ENCODE measurements around the gene TLE4.

Gene TLE4

DNA sequence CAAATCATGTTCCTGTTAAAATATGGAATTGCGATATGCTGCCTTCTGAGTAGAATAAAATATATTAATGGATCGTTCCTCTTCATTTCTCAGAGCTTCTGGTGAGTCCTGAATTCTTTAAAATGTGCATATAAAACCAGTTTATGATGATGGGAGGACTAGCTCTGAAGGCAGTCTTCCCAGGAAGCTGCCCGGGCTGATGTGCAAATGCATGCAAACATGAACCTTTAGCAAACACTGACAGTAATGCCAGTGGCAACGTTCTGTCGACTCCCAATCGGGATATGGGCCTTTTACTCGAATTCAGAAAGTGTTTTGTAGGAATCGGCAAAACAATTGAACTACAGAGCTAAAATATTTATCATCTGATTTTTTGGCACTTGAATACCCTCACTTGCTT is 93.6 kb downstream of the TLE4 start:
- WGBS, 2 donors (ENCODE audit: extremely low coverage in 2 of 2, insufficient read length in 2 of 2, insufficient replicate concordance in 1 of 2), result no CpG with 5 or more reads among the region's 8 CpGs

DNA sequence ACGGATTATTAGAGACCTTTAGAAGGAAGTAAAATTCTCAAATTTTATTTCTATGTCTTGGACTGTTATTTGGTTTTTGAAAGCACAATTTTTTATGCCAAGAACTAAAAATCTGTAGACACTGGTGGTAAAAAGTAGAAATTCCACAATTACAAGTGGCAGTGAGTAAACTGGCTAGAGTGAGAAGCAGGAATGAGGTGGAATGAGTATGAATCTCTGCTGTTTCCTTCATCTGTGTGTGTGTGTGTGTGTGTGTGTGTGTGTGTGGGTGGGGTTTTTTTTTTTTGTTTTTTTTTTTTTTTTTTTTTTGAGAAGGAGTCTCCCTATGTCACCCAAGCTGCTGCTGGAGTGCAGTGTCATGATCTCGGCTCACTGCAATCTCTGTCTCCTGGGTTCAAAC is 94.2 kb downstream of the TLE4 start:
- no peak overlapping the region for H3K14ac ChIP-seq (ENCODE audit: low read length)
- H3K23ac ChIP-seq (ENCODE audit: low read depth, low read length, poor library complexity), result no peak overlapping the region
- H4K91ac ChIP-seq (ENCODE audit: low read depth, low read length, poor library complexity), result no peak overlapping the region
- no peak overlapping the region for H3K4me3 ChIP-seq (ENCODE audit: low read length in 2 of 2)
- H2BK5ac ChIP-seq (ENCODE audit: low read length), result no peak overlapping the region
- H4K8ac ChIP-seq (ENCODE audit: low read depth, low read length), result no peak overlapping the region
- H3K27ac ChIP-seq (replicated peaks; ENCODE audit: low read length), result no peak overlapping the region
- H2BK15ac ChIP-seq (ENCODE audit: low read length), result no peak overlapping the region
- no peak overlapping the region for H2BK120ac ChIP-seq (ENCODE audit: low read depth, low read length)
- no peak overlapping the region for H3K9ac ChIP-seq (ENCODE audit: low read depth, low read length, poor library complexity)
- peaks cover 0 to 29% of the 10 kb centered on the region in 2 donors for H3K9me3 ChIP-seq (replicated peaks in 1 of 2; ENCODE audit: control insufficient read depth in 2 of 2, insufficient read depth in 1 of 2, low read depth in 1 of 2, low read length in 2 of 2)
- peaks cover 0 to 48% of the 10 kb centered on the region in 2 donors for H3K36me3 ChIP-seq (replicated peaks in 1 of 2; ENCODE audit: control insufficient read depth in 2 of 2, insufficient read depth in 2 of 2, low read length in 2 of 2)
- no peak for DNase-seq (ENCODE audit: low spot score)
- H3K4ac ChIP-seq (ENCODE audit: low read length), result no peak overlapping the region
- H2BK12ac ChIP-seq (ENCODE audit: low read length), result no peak overlapping the region
- no peaks in the 10 kb centered on the region for H3K79me1 ChIP-seq (ENCODE audit: low read depth, low read length)
- H3K18ac ChIP-seq (ENCODE audit: low read length), result no peak overlapping the region
- H3K27me3 ChIP-seq (ENCODE audit: control insufficient read depth in 3 of 3, insufficient read depth in 3 of 3, low read depth in 1 of 3, low read length in 3 of 3), result no peaks in the 10 kb centered on the region
- no peak overlapping the region for H3K4me2 ChIP-seq (ENCODE audit: insufficient read depth, low read length, poor library complexity, severe bottlenecking)
- peaks cover 41 to 62% of the 10 kb centered on the region in 2 donors for H3K4me1 ChIP-seq (ENCODE audit: control insufficient read depth in 2 of 2, insufficient read depth in 1 of 2, low read depth in 1 of 2, low read length in 2 of 2)
- H2AFZ ChIP-seq (ENCODE audit: low read length), result no peak overlapping the region
- no peak overlapping the region for H2AK5ac ChIP-seq (ENCODE audit: low read depth, low read length)
- no CpG with 5 or more reads among the region's 2 CpGs for WGBS, 2 donors (ENCODE audit: extremely low coverage in 2 of 2, insufficient read length in 2 of 2, insufficient replicate concordance in 1 of 2)

More for the DNA sequence above, 93.6 kb downstream of the TLE4 start:
- Histone ChIP-seq H4K8ac (ENCODE audit: low read depth, low read length) (no peak overlapping the region), H3K36me3 (replicated peaks in 1 of 2; ENCODE audit: control insufficient read depth in 2 of 2, insufficient read depth in 2 of 2, low read length in 2 of 2) (peaks cover 0 to 47% of the 10 kb centered on the region in 2 donors), H3K27me3 (ENCODE audit: control insufficient read depth in 3 of 3, insufficient read depth in 3 of 3, low read depth in 1 of 3, low read length in 3 of 3) (no peaks in the 10 kb centered on the region), H3K9me3 (replicated peaks in 1 of 2; ENCODE audit: control insufficient read depth in 2 of 2, insufficient read depth in 1 of 2, low read depth in 1 of 2, low read length in 2 of 2) (peaks cover 0 to 24% of the 10 kb centered on the region in 2 donors), H3K4me2 (ENCODE audit: insufficient read depth, low read length, poor library complexity, severe bottlenecking) (no peak overlapping the region), H2BK15ac (ENCODE audit: low read length) (no peak overlapping the region), H2AK5ac (ENCODE audit: low read depth, low read length) (no peak overlapping the region), H3K27ac (replicated peaks; ENCODE audit: low read length) (no peak overlapping the region), H3K4me1 (ENCODE audit: control insufficient read depth in 2 of 2, insufficient read depth in 1 of 2, low read depth in 1 of 2, low read length in 2 of 2) (peaks cover 39 to 67% of the 10 kb centered on the region in 2 donors), H2BK5ac (ENCODE audit: low read length) (no peak overlapping the region), H3K18ac (ENCODE audit: low read length) (no peak overlapping the region), H3K9ac (ENCODE audit: low read depth, low read length, poor library complexity) (no peak overlapping the region), H2BK120ac (ENCODE audit: low read depth, low read length) (no peak overlapping the region), H3K4ac (ENCODE audit: low read length) (no peak overlapping the region), H3K79me1 (ENCODE audit: low read depth, low read length) (no peaks in the 10 kb centered on the region), H3K14ac (ENCODE audit: low read length) (no peak overlapping the region), H4K91ac (ENCODE audit: low read depth, low read length, poor library complexity) (no peak overlapping the region), H2AFZ (ENCODE audit: low read length) (no peak overlapping the region), H2BK12ac (ENCODE audit: low read length) (no peak overlapping the region), H3K23ac (ENCODE audit: low read depth, low read length, poor library complexity) (no peak overlapping the region), H3K4me3 (ENCODE audit: low read length in 2 of 2) (no peak overlapping the region)
- DNase-seq (ENCODE audit: low spot score), result no peak

DNA sequence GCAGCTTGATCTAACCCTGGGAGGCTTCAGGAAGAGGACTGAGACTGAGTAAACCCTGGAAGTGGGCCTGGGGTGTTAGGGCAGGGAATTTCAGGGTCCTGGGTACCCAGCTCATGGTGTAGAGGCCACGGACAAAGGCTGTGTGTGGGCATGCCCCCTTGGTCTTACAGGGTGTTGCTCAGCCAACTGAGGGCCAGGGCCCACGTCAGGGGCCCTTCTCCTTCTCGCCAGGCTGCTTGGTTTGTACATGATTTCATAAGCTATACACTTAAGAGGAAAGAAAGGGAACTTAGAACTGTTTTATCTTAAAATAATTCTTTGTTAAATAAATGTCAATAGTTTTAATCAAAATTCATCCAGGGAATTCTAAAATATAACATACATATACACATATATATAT is 95.4 kb downstream of the TLE4 start:
- no peak overlapping the region for H2BK120ac ChIP-seq (ENCODE audit: low read depth, low read length)
- H3K27ac ChIP-seq (replicated peaks; ENCODE audit: low read length), result no peak overlapping the region
- no peak overlapping the region for H2AK5ac ChIP-seq (ENCODE audit: low read depth, low read length)
- H3K4me2 ChIP-seq (ENCODE audit: insufficient read depth, low read length, poor library complexity, severe bottlenecking), result no peak overlapping the region
- WGBS, 2 donors (ENCODE audit: extremely low coverage in 2 of 2, insufficient read length in 2 of 2, insufficient replicate concordance in 1 of 2), result no CpG with 5 or more reads among the region's 3 CpGs
- no peak for DNase-seq (ENCODE audit: low spot score)
- H2BK15ac ChIP-seq (ENCODE audit: low read length), result no peak overlapping the region
- no peaks in the 10 kb centered on the region for H3K27me3 ChIP-seq (ENCODE audit: control insufficient read depth in 3 of 3, insufficient read depth in 3 of 3, low read depth in 1 of 3, low read length in 3 of 3)
- H4K91ac ChIP-seq (ENCODE audit: low read depth, low read length, poor library complexity), result no peak overlapping the region
- H3K23ac ChIP-seq (ENCODE audit: low read depth, low read length, poor library complexity), result no peak overlapping the region
- H4K8ac ChIP-seq (ENCODE audit: low read depth, low read length), result no peak overlapping the region
- H2BK12ac ChIP-seq (ENCODE audit: low read length), result no peak overlapping the region
- H3K79me1 ChIP-seq (ENCODE audit: low read depth, low read length), result no peaks in the 10 kb centered on the region
- H3K9ac ChIP-seq (ENCODE audit: low read depth, low read length, poor library complexity), result no peak overlapping the region
- H3K9me3 ChIP-seq (replicated peaks in 1 of 2; ENCODE audit: control insufficient read depth in 2 of 2, insufficient read depth in 1 of 2, low read depth in 1 of 2, low read length in 2 of 2), result peaks cover 0 to 39% of the 10 kb centered on the region in 2 donors
- H3K4me3 ChIP-seq (ENCODE audit: low read length in 2 of 2), result no peak overlapping the region
- no peak overlapping the region for H3K18ac ChIP-seq (ENCODE audit: low read length)
- H3K36me3 ChIP-seq (replicated peaks in 1 of 2; ENCODE audit: control insufficient read depth in 2 of 2, insufficient read depth in 2 of 2, low read length in 2 of 2), result peaks cover 0 to 60% of the 10 kb centered on the region in 2 donors
- peaks cover 41 to 50% of the 10 kb centered on the region in 2 donors for H3K4me1 ChIP-seq (ENCODE audit: control insufficient read depth in 2 of 2, insufficient read depth in 1 of 2, low read depth in 1 of 2, low read length in 2 of 2)
- H2AFZ ChIP-seq (ENCODE audit: low read length), result no peak overlapping the region
- no peak overlapping the region for H3K4ac ChIP-seq (ENCODE audit: low read length)
- no peak overlapping the region for H2BK5ac ChIP-seq (ENCODE audit: low read length)
- H3K14ac ChIP-seq (ENCODE audit: low read length), result no peak overlapping the region

DNA sequence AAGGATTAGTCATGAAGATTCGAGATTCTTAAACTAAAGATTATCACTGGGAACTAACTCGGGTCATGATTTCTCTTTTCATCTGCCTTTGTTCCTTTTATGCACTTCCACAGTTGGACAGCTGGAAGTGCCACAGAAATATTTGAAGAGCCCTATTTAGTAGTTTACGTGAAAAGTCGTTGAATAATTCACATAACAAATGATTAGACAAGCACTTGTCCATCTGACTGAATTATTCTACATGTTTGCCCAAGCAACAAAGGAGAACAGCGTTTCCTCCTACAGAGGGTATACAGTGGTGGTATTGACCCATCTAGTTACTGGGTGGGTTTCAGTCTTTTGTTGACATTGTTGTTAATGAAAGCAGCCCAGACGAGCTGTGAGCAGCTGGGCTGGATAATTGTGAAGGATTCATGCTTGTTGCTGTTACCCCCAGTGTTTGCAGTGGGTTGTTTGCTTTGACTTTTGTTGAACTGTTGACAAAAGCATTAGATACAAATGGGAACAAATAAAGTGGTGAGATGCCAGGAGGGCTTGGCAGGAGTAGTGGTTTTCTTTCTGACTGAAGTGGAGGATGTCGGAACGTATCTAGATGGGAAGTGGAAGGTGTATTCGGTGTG is 96.2 kb downstream of the TLE4 start:
- Histone ChIP-seq H3K27ac (replicated peaks; ENCODE audit: low read length) (no peak overlapping the region), H3K4me2 (ENCODE audit: insufficient read depth, low read length, poor library complexity, severe bottlenecking) (no peak overlapping the region)
- no CpG with 5 or more reads among the region's 9 CpGs for WGBS, 2 donors (ENCODE audit: extremely low coverage in 2 of 2, insufficient read length in 2 of 2, insufficient replicate concordance in 1 of 2)

More for the DNA sequence above, 96.2 kb downstream of the TLE4 start:
- Histone ChIP-seq H2BK12ac (ENCODE audit: low read length) (no peak overlapping the region), H3K18ac (ENCODE audit: low read length) (no peak overlapping the region), H3K36me3 (replicated peaks in 1 of 2; ENCODE audit: control insufficient read depth in 2 of 2, insufficient read depth in 2 of 2, low read length in 2 of 2) (peaks cover 0 to 68% of the 10 kb centered on the region in 2 donors), H3K27me3 (ENCODE audit: control insufficient read depth in 3 of 3, insufficient read depth in 3 of 3, low read depth in 1 of 3, low read length in 3 of 3) (no peaks in the 10 kb centered on the region), H3K9me3 (replicated peaks in 1 of 2; ENCODE audit: control insufficient read depth in 2 of 2, insufficient read depth in 1 of 2, low read depth in 1 of 2, low read length in 2 of 2) (peaks cover 0 to 46% of the 10 kb centered on the region in 2 donors), H3K4ac (ENCODE audit: low read length) (no peak overlapping the region), H3K9ac (ENCODE audit: low read depth, low read length, poor library complexity) (no peak overlapping the region), H2AK5ac (ENCODE audit: low read depth, low read length) (no peak overlapping the region), H3K79me1 (ENCODE audit: low read depth, low read length) (no peaks in the 10 kb centered on the region), H3K4me3 (ENCODE audit: low read length in 2 of 2) (no peak overlapping the region), H2AFZ (ENCODE audit: low read length) (no peak overlapping the region), H3K4me1 (ENCODE audit: control insufficient read depth in 2 of 2, insufficient read depth in 1 of 2, low read depth in 1 of 2, low read length in 2 of 2) (peaks cover 44 to 49% of the 10 kb centered on the region in 2 donors), H2BK5ac (ENCODE audit: low read length) (no peak overlapping the region), H3K23ac (ENCODE audit: low read depth, low read length, poor library complexity) (no peak overlapping the region), H4K91ac (ENCODE audit: low read depth, low read length, poor library complexity) (no peak overlapping the region), H3K14ac (ENCODE audit: low read length) (no peak overlapping the region), H4K8ac (ENCODE audit: low read depth, low read length) (no peak overlapping the region), H2BK120ac (ENCODE audit: low read depth, low read length) (no peak overlapping the region), H2BK15ac (ENCODE audit: low read length) (no peak overlapping the region)
- no peak for DNase-seq (ENCODE audit: low spot score)
